ENCODE data around the gene KXD1.

GRCh38 chr19:18531485-18531884 is 26.2 kb upstream of the KXD1 start:
- TF ChIP-seq CTCF (IDR thresholded peaks at IDR 0.05) (no peak), MAX (IDR thresholded peaks at IDR 0.05; ENCODE audit: low read depth) (no peak), EP300 (IDR thresholded peaks at IDR 0.05; ENCODE audit: borderline replicate concordance in 1 of 2, low read depth in 1 of 2, low read length in 1 of 2) (no peak), REST (IDR thresholded peaks at IDR 0.05; ENCODE audit: low read depth, low read length) (no peak), SMC3 (IDR thresholded peaks at IDR 0.05; ENCODE audit: low read depth, low read length) (no peak), POLR2AphosphoS5 (IDR thresholded peaks at IDR 0.05; ENCODE audit: low read depth, low read length) (no peak)

Measured in SK-N-SH (cell line).